Measurements from ENCODE around the gene ARHGEF35.
"Not testable (repeated sequence)": the region's sequence is repeated elsewhere in the genome, so short reads cannot be mapped to it uniquely, and the experiment has no call there.

Gene ARHGEF35

GRCh38 chr7:144178380-144179164, 17.1 kb downstream of the ARHGEF35 start:
- not testable (repeated sequence) for DNase-seq (ENCODE audit: low read depth)

DNA sequence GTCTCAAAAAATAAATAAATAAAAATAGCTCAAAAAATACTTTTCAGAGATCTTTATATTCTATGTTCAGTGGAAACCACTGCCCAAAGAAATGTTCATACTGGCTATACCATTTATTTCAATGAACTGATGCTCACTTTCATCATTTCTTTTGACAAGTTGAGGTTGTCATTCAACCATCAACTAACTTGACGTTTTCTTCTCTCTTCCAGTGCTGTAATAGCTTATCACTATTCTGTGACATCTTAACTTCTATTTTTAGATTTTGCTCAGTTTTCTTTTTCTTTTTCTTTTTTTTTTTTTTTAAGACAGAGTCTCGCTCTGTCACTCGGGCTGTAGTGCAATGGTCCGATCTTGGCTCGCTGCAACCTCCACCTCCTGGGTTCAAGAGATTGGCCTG, 21.0 kb downstream of the ARHGEF35 start:
- DNase-seq (ENCODE audit: low read depth): no peak

DNA sequence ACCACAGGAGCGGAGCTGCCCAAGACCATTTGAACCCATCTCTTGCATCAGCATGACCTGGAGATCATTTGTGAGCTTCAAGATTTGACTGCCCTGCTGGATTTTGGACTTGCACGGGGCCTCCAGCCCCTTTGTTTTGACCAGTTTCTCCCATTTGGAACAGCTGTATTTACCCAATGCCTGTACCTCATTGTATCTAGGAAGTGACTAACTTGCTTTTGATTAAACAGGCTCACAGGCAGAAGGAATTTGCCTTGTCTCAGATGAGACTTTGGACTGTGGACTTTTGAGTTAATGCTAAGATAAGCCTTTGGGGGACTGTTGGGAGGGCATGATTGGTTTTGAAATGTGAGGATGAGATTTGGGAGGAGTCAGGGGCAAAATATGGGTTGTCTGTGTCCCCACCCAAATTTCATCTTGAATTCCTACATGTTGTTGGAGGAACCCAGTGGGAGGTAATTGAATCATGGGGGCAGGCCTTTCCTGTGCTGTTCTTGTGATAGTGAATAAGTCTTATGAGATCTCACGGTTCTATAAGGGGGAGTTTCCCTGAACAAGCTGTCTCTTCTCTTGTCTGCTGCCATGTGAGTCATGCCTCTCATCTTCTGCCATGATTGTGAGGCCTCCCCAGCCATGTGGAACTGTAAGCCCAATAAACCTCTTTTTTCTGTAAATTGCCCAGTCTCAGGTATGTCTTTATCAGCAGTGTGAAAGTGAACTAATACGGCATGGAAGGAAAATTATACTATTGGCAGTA, 23.9 kb downstream of the ARHGEF35 start:
- DNase-seq (ENCODE audit: low read depth): not testable (repeated sequence)

GRCh38 chr7:144164784-144165183, 30.8 kb downstream of the ARHGEF35 start:
- no peak for DNase-seq (ENCODE audit: low read depth)

GRCh38 chr7:144158861-144159260, 36.8 kb downstream of the ARHGEF35 start:
- no peak for DNase-seq (ENCODE audit: low read depth)

GRCh38 chr7:144148224-144148827, 47.3 kb downstream of the ARHGEF35 start:
- no peak for DNase-seq (ENCODE audit: low read depth)

GRCh38 chr7:144144426-144144825, 51.2 kb downstream of the ARHGEF35 start:
- DNase-seq (ENCODE audit: low read depth): no peak

DNA sequence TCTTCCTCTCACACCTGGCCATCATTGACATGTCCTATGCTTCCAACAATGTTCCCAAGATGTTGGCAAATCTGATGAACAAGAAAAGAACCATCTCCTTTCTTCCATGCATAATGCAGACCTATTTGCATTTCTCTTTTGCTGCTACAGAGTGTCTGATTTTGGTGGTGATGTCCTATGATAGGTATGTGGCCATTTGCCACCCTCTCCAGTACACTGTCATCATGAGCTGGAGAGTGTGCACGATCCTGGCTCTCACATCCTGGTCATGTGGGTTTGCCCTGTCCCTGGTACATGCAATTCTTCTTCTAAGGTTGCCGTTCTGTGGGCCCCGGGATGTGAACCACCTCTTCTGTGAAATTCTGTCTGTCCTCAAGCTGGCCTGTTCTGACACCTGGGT, 53.4 kb downstream of the ARHGEF35 start:
- DNase-seq (ENCODE audit: low read depth): no peak

DNA sequence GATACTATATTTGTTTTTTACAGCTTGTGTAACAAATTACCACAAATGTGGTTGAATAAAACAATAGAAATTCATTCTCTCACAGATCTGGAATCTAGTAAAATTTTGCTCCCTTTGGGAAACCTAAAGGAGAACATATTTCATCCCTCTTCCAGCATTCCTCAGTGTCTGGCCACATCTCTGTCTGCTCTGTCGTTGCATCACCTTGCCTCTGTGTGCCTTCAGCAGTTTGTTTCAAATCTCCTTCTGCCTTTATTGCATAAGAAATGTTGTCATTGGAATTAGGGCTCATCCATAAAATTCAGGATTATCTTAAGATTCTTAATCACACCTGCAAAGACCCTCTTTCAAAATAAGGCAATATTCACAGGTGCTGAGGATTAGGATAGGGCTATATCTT, 58.1 kb downstream of the ARHGEF35 start:
- no peak for DNase-seq (ENCODE audit: low read depth)

All from stimulated activated CD8-positive, alpha-beta memory T cell treated with anti-CD3 and anti-CD28 coated beads, Interleukin-12 subunit alpha, Interleukin-12 subunit beta, amount 100 ng/mL, for 4 hours (primary cell).